GM19438 (cell line): ENCODE data around the gene CALHM4.
A peak's percentile ranks its signal among the peaks of the same experiment; 100 is the strongest.

Experiments
- ATAC-seq: cut with Tn5 transposase; IDR thresholded peaks from one replicate; pipeline ENCODE4 v1.9.1; 2021; ENCODE audit warnings: low read depth; ENCODE audit not compliant: unreplicated experiment

Gene CALHM4

GRCh38 chr6:116553451-116553850, at the start of gene CALHM4:
CALHM4 (plus strand) TSS chr6:116553751; CDS start chr6:116553794, 43 bp downstream.
- ATAC-seq = no peak

GRCh38 chr6:116507324-116507723, 46.2 kb upstream of the CALHM4 start:
- ATAC-seq = no peak

DNA sequence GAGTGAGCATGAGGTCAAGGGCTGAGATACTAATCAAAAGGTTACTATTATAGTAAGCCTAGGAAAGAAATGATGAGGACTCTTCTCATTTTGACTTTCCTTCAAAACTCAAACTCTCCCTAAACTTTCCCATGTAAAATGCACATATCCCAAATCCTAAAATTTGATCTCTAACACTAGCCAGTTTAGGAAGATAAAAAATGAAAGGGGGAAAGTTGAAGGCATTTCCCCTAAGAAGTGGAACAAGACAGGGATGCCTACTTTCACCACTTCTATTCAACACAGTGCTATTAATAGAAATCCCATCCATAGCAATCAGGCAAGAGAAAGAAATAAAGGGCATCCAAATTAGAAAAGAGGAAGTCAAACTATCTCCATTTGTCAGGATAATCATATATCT, 45.0 kb upstream of the CALHM4 start:
- no peak for ATAC-seq

- no peak for ATAC-seq
Observed at GRCh38 chr6:116511424-116512110, 42.0 kb upstream of the CALHM4 start, which contains the start of gene CALHM5. CALHM5 (plus strand) TSS chr6:116511639; CDS start chr6:116511697, 58 bp downstream.

DNA sequence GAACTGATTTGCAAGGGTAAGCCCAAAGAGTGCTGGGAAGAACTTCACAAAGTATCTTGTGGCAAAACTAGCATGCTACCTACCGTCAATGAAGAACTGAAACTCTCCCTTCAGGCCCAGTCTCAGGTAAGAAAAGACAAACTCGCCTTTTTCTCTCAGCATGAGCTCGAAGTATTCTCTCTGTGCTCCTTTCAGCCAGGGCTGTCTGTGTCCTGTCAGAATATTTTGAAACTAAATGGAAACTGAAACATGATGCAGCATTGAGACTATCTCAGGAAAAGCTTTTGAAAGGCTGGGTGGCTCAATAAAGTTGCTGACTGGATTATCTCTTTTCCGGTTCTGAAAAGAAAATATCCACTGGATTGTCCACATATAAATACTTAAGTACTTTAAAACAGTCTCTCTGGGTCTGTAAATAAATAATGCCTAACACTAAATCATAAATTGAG, 41.4 kb upstream of the CALHM4 start:
- ATAC-seq = peak; percentile 90

DNA sequence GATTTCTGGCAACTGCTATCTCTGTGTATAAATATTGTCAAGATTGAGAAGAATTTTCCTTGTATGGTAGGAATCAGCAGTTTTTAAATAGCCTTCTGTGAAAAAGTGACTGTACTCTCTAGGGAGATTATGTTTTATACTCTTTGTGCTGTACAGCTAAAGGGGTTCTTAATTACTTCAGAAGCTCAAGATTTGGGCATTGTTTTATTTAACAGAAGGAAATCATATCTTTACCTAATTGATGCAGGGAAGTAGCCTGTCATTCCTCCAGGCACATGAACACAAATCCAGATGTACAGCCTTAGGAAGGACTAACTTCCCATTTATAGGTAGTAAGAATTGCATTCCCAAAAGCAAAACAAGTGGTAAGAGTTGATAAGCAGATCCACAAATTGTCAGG, 40.8 kb upstream of the CALHM4 start:
- no peak for ATAC-seq

GRCh38 chr6:116513224-116513875, 40.2 kb upstream of the CALHM4 start:
- ATAC-seq = no peak

GRCh38 chr6:116514111-116514510, 39.4 kb upstream of the CALHM4 start:
- no peak for ATAC-seq

DNA sequence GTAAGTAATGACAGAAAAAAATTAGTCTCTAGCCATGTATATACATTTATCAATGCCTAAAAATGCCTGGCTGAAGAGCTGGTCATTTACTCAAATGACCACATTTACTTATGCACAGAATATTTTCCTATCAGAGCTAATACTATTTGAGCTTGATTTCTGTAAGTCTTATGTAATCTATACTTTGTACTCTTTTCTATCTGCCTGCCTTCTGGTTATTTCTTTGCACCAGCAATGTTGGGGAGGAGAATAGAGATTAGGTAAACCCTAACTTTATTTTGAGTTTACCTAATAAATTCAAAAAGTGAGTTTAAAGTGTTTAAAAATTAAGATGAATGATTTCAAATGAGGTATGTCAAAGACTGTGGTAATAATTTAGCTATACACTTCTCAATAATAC, 38.4 kb upstream of the CALHM4 start:
- ATAC-seq = no peak

DNA sequence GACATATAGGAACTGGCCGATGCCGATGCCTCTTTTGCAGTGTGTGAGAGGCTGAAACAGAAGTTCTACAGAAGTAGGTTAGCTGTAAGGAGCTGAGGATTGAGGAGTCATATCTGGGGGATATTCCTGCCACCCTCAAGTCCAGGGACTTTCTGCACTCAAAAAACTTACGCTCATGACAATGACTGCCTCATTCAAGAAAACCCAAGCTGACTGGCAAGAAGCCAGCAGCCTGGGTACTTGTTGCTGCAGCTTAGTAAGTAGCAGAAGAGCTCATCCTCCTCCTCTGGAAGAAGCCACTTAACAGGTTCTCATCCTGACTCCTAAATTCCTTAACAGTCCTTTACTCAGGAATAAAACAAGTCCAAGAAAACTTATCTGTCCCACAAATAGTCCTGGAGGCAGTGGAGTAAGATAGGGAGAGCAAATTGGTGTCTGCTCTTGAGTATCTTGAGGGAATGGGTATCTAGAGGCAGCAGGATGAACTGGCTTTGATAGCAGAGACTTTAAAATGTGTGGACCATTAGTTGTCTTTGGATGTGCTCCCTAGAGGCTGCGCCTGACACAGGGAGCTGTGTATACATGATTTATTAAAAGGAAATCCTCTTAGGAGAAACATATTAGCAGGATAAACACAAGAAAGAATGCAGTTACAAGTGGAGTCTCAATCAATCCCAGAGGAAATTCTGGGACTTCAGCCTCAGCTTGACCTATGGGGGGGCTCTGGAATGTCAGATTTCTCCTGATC, 34.8 kb upstream of the CALHM4 start:
- no peak for ATAC-seq

DNA sequence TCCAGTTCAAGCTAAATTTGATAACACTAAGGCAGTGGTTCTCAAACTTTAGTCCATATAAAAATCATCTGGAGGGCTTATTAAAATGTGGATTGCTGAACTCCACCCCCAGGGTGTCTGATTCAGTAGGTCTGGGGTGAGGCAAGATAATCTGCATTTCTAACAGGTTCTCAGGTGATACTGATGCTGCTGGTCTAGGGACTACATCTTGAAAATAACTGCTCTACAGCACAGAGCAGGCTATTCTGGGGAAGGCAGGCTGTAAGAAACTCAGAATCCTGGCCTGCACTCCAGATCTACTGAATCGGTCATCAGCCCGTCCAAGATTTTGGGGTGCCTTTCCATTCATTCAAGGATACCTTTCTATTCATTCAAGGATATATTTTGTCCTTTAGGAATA, 30.7 kb upstream of the CALHM4 start:
- ATAC-seq = no peak

GRCh38 chr6:116524236-116524635, 29.3 kb upstream of the CALHM4 start:
- no peak for ATAC-seq

DNA sequence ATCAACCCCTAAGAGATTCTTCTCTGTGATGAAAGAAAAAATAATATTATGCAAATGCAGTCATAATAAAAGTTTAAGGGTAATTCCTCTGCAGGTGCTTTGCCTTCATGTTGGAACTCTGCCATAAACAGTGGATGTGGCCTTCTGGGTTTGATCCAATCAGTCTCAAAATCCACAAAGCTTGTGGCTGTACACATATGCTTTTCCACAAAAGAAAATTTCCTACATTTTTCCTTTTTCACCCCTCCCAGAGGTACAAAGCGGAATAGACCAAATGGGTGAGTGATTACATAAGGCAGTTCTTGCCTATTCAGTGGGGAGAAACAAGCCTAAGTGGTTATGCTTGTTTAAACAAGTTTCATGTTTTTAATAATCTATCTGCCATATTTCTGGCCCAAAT, 25.4 kb upstream of the CALHM4 start:
- ATAC-seq = no peak

DNA sequence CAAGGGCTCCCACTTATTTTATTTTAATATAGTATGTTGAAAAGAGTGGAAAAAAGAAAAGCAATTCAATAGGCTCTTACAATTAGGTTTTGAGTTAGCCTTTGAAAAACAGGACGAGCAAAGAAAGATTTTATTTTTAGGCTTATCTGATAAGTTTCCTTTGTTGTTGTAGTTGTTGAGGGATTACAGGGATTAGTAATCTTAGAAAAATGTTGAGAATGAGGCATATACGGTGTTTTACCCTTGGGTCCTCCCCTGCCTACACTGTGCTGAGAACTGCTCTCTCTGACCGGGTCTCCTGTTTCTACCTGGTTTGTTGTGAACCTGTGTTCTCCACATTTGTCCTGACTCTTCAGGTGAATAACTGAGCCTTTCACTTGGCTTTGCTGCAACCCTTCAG, 24.8 kb upstream of the CALHM4 start:
- no peak for ATAC-seq

GRCh38 chr6:116529466-116530290, 23.9 kb upstream of the CALHM4 start:
- no peak for ATAC-seq

DNA sequence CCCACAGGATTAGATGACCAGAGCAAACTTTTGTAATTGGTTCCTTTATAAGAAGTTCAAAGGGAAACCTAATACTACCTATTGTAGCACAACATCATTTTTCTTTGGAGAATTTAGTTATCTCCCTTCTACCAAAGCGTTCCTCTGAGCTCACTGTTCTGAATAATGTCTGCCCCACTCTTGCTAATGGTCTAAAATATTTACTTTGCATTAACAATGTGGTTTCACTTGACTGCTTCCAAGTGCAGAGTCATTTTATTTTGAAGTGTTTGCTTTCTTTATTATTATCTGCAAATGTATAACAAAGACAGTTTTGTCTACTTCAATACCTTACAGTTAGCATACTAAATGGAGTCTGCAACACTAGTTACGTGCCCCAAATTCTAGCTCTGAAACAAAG, 23.1 kb upstream of the CALHM4 start:
- no peak for ATAC-seq

DNA sequence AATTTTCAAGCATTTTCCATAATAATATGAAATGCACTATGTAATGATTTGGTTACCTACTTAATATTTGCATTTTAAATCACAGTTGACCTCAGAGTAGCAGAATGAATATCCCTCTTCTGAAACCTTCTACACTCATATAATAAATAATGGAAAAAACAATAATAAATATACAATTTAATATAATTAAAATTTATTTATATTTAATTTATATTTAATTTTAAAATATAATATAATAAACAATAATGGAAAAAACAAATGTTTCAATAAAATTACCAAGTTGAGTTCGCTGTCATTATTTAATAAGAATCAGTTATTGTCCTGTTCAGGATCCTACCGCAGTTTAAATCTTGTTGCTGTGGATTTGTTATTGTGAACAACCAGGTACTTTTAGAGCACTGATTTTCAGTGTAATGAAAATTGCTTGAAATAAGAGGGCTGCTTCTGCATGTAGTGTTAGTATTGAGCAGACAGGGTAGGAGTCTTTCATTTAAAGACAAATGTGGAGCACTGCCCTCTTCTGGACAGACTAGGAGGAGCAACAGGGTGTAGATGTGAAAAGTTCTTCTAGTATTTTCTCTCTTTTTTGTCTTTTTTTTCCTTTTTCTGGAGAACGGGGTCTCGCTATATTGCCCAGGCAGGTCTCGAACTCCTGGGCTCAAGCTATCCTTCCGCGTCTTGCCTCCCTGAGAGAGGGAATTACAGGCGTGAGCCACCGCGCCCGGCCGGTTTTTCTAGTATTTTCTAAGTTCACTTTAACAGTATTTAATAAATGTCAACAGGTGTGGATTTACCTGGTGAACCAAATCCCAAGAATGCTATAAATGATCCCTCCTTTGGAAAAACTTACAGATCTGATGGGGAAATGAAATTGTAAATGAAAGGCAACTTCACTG, 21.6 kb upstream of the CALHM4 start:
- peak; percentile 85 for ATAC-seq

DNA sequence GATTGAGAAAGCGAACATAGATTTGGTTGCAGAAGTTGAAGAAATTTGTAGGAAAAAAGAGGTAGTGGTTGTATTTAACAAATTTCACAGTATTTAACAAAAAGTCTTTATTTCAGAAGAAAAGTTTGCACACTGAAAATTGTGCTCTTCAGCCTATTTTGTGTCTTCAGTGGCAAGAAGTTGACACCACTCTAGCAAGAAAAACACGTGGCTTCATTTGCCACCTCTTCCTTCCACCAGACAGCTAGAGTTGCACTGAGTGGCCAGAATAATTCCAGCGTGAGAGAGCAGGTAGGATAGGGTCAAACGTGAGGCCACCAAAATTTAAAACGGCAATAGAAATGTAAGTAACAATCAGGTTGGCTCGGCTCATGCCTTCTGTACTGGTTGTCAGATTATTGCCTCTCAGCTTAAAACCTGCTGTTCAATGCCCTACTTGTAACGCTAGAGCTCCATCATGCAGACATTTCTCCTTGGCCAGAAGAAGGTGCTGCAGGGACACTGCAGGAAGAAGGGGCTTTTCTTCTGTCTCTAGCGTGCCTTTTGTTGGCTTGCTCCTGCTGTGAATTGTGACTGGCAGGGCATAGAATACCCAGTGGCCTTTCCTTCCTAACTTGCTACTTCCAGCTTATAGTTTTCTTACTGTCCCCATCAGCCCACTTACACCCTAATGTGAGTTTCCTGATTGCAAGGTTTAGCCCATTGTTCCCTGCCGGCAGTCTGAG, 20.2 kb upstream of the CALHM4 start:
- ATAC-seq = no peak

DNA sequence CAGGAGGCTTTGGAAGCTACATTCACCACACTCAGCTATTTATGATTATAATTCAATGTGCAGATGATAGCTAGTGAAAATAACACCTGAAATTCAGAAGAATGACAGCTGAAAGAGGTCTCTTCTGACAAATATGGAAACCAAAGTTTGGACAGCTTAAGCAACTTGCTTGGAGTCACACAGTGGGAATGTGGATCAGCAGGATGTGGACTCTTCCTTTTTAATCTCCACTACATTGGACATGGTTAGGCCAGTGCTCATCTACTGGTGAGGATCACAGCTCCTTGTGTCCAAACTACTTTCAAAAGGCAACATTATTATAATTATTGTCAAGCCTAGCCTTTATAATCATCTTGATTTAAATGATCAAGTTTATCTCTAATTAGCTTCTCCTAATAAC, 18.4 kb upstream of the CALHM4 start:
- ATAC-seq = no peak
